GM18873 (cell line): ENCODE results near the gene LRRC28.

ENCODE experiments used
- ATAC-seq: cut with Tn5 transposase; IDR thresholded peaks from one replicate; pipeline ENCODE4 v1.9.1; 2021; ENCODE audit warnings: mild to moderate bottlenecking, moderate library complexity, moderate number of reproducible peaks; ENCODE audit not compliant: unreplicated experiment, low FRiP score

Gene LRRC28

GRCh38 chr15:99430881-99431401, 179.7 kb downstream of the LRRC28 start:
- ATAC-seq = no peak

GRCh38 chr15:99431661-99432091, 180.4 kb downstream of the LRRC28 start:
- ATAC-seq = no peak

- no peak for ATAC-seq
Measured at GRCh38 chr15:99432271-99433025, 181.2 kb downstream of the LRRC28 start.

GRCh38 chr15:99433026-99433756, 181.9 kb downstream of the LRRC28 start:
- no peak for ATAC-seq

GRCh38 chr15:99433757-99434450, 182.6 kb downstream of the LRRC28 start:
- ATAC-seq = no peak

- no peak for ATAC-seq
Measured at GRCh38 chr15:99434506-99435112, 183.3 kb downstream of the LRRC28 start.

- ATAC-seq = no peak
Measured at GRCh38 chr15:99435113-99435695, 183.9 kb downstream of the LRRC28 start.

GRCh38 chr15:99435877-99436541, 184.7 kb downstream of the LRRC28 start:
- no peak for ATAC-seq

- no peak for ATAC-seq
Measured at GRCh38 chr15:99436542-99437314, 185.4 kb downstream of the LRRC28 start.

GRCh38 chr15:99437315-99438223, 186.3 kb downstream of the LRRC28 start:
- no peak for ATAC-seq

GRCh38 chr15:99438224-99438585, 186.9 kb downstream of the LRRC28 start:
- no peak for ATAC-seq

- no peak for ATAC-seq
Measured at GRCh38 chr15:99438691-99439523, 187.6 kb downstream of the LRRC28 start.

GRCh38 chr15:99439524-99439835, 188.2 kb downstream of the LRRC28 start:
- no peak for ATAC-seq

- no peak for ATAC-seq
Measured at GRCh38 chr15:99440029-99440428, 188.7 kb downstream of the LRRC28 start.
